ENCODE measurements around the gene ARHGDIA. TPM values are rescaled to one million over a fixed set of nuclear protein-coding genes. Genes with fewer than 3 reads are reported as not detected.

The ARHGDIA gene
- total and polyA plus RNA-seq, 2 of the 8 experiments (the other 6 are each of a cell fraction or from before 2014, with no cell fraction given), result 62.4 to 217 TPM

GRCh38 chr17:81890447-81891302 is 19.5 kb upstream of the ARHGDIA start (continued):
- TF ChIP-seq POU5F1 (IDR thresholded peaks at IDR 0.05; ENCODE audit: low read depth, low read length) (no peak), POLR2A (IDR thresholded peaks at IDR 0.05; ENCODE audit: control extremely low read depth in 1 of 2, low read depth in 2 of 2, low read length in 2 of 2) (0 out of 3 replicates have a peak, but pooled peaks of 1 of the 2 experiments have one; percentile 21), NRF1 (IDR thresholded peaks at IDR 0.05; ENCODE audit: low read depth, low read length) (no peak), TEAD4 (IDR thresholded peaks at IDR 0.05; ENCODE audit: low read depth, low read length) (no peak), CHD2 (IDR thresholded peaks at IDR 0.05; ENCODE audit: low read length) (no peak), ATF2 (IDR thresholded peaks at IDR 0.05; ENCODE audit: low read length) (no peak), SAP30 (IDR thresholded peaks at IDR 0.05; ENCODE audit: insufficient read depth, insufficient replicate concordance, low read length) (no peak), E2F6 (IDR thresholded peaks at IDR 0.05) (no peak), ATF3 (IDR thresholded peaks at IDR 0.05; ENCODE audit: insufficient read depth, low read depth, low read length) (no peak), TCF12 (IDR thresholded peaks at IDR 0.05; ENCODE audit: low read depth, low read length) (no peak), BRCA1 (IDR thresholded peaks at IDR 0.05; ENCODE audit: low read depth, low read length) (no peak), SIX5 (IDR thresholded peaks at IDR 0.05; ENCODE audit: low read depth, low read length) (no peak)
